Measurements from ENCODE around the gene LCN2. TPM values are rescaled to one million over a fixed set of nuclear protein-coding genes. Genes with fewer than 3 reads are reported as not detected.

LCN2 gene
- total RNA-seq, 2 donors from 2014 or later, result not detected

DNA sequence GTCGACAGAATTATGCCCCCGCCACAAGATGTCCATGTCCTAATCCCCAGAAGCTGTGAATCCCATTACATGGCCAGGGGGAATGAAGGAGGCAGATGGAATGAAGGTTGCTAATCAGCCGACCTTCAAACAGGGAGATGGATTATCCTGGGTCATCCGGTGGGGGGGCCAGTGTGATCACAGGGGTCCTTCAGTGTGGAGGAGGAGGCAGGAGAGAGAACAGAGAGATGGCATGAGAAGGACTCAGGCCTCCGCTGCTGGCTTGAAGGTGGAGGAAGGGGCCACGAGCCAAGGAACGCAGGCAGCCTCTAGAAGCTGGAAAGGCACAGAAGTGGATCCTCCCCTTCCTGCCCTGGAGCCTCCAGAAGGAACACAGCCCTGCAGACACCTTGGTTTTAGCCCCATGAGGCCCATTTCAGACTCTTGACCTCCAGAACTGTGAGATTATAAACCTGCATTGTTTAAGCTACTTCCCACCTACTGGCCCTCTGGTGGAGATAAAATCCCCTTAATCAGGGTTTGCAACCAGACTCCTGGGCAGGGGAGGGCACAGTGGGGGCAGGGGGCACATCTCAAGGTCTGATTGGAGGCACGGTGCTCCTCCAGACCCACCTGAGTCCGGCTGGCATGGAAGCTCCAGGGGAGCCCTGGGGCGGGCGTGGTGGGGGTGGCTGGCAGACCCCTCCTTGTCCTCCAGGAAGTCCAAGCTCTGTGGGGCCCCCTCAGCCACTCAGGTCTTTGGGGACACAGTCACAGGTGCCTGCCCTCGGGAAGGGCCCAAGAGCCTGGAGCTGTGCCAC, 35.5 kb upstream of the LCN2 start:
- H3K9me3 ChIP-seq, result no peaks in the 10 kb centered on the region
- no peak overlapping the region for H3K4me3 ChIP-seq
- no peak for DNase-seq (ENCODE audit: low spot score)
- no peak overlapping the region for H3K27ac ChIP-seq
- H3K27me3 ChIP-seq, result no peaks in the 10 kb centered on the region
- H3K36me3 ChIP-seq, result peaks cover 19% of the 10 kb centered on the region
- H3K4me1 ChIP-seq, result peaks cover 0 to 5% of the 10 kb centered on the region in 2 donors
- TF ChIP-seq, protein P1, sequence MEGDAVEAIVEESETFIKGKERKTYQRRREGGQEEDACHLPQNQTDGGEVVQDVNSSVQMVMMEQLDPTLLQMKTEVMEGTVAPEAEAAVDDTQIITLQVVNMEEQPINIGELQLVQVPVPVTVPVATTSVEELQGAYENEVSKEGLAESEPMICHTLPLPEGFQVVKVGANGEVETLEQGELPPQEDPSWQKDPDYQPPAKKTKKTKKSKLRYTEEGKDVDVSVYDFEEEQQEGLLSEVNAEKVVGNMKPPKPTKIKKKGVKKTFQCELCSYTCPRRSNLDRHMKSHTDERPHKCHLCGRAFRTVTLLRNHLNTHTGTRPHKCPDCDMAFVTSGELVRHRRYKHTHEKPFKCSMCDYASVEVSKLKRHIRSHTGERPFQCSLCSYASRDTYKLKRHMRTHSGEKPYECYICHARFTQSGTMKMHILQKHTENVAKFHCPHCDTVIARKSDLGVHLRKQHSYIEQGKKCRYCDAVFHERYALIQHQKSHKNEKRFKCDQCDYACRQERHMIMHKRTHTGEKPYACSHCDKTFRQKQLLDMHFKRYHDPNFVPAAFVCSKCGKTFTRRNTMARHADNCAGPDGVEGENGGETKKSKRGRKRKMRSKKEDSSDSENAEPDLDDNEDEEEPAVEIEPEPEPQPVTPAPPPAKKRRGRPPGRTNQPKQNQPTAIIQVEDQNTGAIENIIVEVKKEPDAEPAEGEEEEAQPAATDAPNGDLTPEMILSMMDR (IDR thresholded peaks at IDR 0.05), result no peak

DNA sequence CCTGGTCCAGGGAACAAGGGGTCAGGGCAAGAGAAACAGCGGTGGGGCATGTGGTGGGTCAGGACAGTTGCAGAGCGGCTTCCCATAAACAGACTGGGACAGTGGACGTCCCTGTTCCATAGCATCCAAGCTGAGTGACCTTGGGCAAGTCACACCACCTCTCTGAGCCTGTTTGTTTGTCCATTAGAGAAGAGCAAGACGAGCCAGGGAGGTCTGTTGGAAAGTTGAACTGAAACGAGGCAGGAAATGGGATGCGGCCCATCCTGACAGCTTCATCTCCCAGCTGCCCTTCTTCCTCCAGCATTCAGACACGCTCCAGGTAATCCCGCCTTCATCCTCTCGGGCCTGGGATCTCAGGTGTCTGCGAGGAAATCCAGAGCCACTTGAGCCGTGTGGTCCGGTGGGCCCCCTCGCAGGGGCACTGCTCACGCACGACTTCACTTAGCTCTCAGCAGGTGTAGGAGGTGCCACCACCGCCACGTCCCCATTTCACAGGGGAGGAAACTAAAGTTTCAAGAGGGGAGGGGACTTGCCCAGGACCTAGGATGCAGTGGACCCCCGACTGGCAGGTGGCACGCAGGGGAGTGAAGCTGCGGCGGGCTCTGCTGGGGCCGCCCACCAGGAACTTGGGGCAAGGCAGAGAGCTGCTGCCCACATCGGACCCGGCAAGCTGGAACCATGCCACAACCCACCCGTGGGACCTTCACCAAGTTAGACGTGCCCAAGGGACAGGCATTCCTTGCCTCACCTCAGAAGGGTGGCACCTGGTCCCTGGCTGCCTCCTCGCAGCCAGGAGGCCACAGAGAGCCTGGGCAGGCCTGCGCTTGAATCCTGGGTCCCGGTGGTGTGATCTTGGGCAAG, 34.7 kb upstream of the LCN2 start:
- TF ChIP-seq, protein P1 (IDR thresholded peaks at IDR 0.05), result no peak
- no peaks in the 10 kb centered on the region for H3K9me3 ChIP-seq
- no peaks in the 10 kb centered on the region for H3K27me3 ChIP-seq
- H3K27ac ChIP-seq, result no peak overlapping the region
- H3K4me3 ChIP-seq, result no peak overlapping the region
- H3K36me3 ChIP-seq, result peaks cover 16% of the 10 kb centered on the region
- no peak for DNase-seq (ENCODE audit: low spot score)
- peaks cover 0 to 5% of the 10 kb centered on the region in 2 donors for H3K4me1 ChIP-seq

DNA sequence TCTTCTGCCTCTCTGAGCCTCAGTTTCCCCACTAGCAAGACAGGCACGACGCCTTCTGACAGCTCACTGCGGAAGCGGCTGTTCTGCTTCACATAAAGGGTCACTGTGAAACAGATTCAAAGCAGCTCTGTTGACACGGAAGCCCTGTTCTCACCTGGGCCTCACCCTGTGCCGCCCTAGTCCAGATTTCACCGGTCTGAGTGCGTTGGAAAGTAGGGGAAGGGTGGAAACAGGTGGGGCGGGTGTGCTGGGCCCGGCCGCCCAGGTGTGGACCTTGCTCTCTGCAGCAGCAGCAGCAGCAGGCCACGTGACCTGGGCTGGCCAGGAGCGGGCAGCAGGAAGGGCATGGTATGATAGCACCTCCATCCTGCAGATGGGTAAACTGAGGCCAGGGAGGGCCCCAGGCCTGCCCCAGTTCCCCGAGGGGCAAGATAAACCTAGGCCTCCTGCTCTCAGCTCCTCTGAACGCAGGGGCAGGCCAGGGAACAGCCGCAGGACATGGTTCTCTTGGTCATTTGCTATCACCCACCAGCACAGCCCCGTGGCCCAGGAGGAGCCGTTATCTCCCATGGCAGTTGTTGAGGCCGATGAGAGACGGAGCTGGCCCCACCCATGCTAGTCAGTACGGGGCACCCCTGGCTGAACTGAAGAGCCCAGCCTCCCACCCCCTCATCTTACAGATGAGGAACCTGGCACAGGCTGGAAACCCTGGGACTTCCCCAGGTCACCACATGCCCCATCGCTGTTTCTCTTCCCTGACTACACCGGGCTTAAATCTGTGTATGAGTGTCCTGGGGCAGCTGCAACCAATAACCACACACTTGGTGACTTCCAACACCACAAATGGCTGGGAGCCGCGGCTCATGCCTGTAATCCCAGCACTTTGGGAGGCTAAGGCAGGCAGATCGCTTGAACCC, 33.8 kb upstream of the LCN2 start:
- Histone ChIP-seq H3K4me1 (peaks cover 0 to 5% of the 10 kb centered on the region in 2 donors), H3K36me3 (peaks cover 19% of the 10 kb centered on the region), H3K27me3 (no peaks in the 10 kb centered on the region), H3K27ac (no peak overlapping the region), H3K9me3 (no peaks in the 10 kb centered on the region), H3K4me3 (no peak overlapping the region)
- DNase-seq (ENCODE audit: low spot score), result no peak
- TF ChIP-seq, protein P1 (IDR thresholded peaks at IDR 0.05), result no peak

DNA sequence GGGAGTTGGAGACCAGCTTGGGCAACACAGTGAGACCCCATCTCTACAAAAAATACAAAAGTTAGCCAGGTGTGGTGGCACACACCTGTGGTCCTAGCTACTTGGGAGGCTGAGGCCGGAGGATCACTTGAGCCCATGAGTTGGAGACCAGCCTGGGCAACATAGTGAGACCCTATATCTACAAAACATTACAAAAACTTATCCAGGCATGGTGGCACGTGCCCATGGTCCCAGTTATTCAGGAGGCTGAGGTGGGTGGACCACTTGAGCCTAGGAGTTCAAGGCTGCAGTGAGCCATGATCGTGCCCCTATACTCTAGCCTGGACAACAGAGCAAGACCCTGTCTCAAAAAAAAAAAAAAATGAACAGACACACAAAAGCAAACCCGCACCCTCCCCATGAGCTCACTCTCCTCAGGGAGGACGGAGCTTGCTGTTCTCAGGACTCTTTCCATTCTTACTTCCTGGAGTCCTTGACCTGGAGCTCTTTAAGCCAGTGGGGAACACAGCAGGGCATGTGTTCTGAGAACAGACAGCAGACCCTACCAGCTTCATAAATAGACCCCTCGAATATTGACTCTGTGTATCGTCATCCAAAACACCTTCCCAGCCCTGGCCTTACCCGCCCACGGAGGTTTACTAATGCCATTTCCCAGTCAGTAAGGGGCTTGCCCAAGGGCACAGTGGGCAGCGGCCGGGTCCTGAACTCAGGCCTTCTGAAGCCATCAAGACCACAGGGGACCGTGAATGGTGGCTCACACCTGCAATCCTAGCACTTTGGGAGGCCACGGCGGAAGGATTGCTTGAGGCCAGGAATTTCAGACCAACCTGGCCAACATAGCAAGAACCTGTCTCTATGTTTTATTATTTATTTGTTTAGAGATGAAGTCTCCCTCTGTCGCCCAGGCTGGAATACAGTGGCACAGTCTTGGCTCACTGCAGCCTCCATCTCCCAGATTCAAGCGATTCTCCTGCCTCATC, 32.9 kb upstream of the LCN2 start:
- DNase-seq (ENCODE audit: low spot score), result no peak
- Histone ChIP-seq H3K4me3 (no peak overlapping the region), H3K9me3 (no peaks in the 10 kb centered on the region), H3K4me1 (peaks cover 0 to 5% of the 10 kb centered on the region in 2 donors), H3K27ac (no peak overlapping the region), H3K36me3 (peaks cover 28% of the 10 kb centered on the region), H3K27me3 (no peaks in the 10 kb centered on the region)
- TF ChIP-seq, protein P1 (IDR thresholded peaks at IDR 0.05), result no peak

All from right atrium auricular region (tissue), 2 donors.